Fibroblast of lung (primary cell): ENCODE results near the gene SCFD2. TPM values are rescaled to one million over a fixed set of nuclear protein-coding genes. Genes with fewer than 3 reads are reported as not detected.

Source experiments
- DNase-seq, 2 donors: peaks; one replicate each; pipeline versions ENCODE4 v3.0.0 to v3.0.0-alpha.2; 2010; ENCODE audit warnings: low read depth in 2 of 2
- H2AFZ ChIP-seq: 2 replicates; pipeline ENCODE4 v1.5.1; 2012; ENCODE audit warnings: low read length, control low read depth, inconsistent platforms
- H3K27ac ChIP-seq: 2 replicates; pipeline ENCODE4 v1.5.1; 2011; ENCODE audit warnings: low read length, control low read depth; ENCODE audit not compliant: insufficient read depth
- H3K27me3 ChIP-seq: 2 replicates; pipeline ENCODE4 v1.5.1; 2011; ENCODE audit warnings: mild to moderate bottlenecking, low read length; ENCODE audit not compliant: control insufficient read depth, insufficient read depth
- H3K36me3 ChIP-seq: 2 replicates; pipeline ENCODE4 v1.5.1; 2011; ENCODE audit warnings: low read length; ENCODE audit not compliant: control insufficient read depth, insufficient read depth
- H3K4me1 ChIP-seq: 2 replicates; pipeline ENCODE4 v1.5.1; 2011; ENCODE audit warnings: low read length; ENCODE audit not compliant: control insufficient read depth, insufficient read depth; ENCODE audit errors: extremely low read depth
- H3K4me2 ChIP-seq: 2 replicates; pipeline ENCODE4 v1.5.1; 2011; ENCODE audit warnings: low read length, control low read depth; ENCODE audit not compliant: insufficient read depth; ENCODE audit errors: extremely low read depth
- H3K4me3 ChIP-seq, 4 experiments: fragments of 200-600 bp in 1 of 4; sonication (generic) in 1 of 4; replicated peaks in 1 of 4; 2 replicates each; pipeline ENCODE4 v1.5.1; 2011 to 2016; ENCODE audit warnings: low read length in 4 of 4, low read depth in 3 of 4, mild to moderate bottlenecking in 3 of 4, control low read depth in 2 of 4, inconsistent platforms in 1 of 4, mixed read lengths in 1 of 4; ENCODE audit not compliant: insufficient read depth in 1 of 4; ENCODE audit errors: control extremely low read depth in 1 of 4
- H3K79me2 ChIP-seq: 2 replicates; pipeline ENCODE4 v1.5.1; 2012; ENCODE audit warnings: mild to moderate bottlenecking, low read length, inconsistent platforms; ENCODE audit not compliant: control insufficient read depth, insufficient read depth
- H3K9ac ChIP-seq: 2 replicates; pipeline ENCODE4 v1.5.1; 2011; ENCODE audit warnings: mild to moderate bottlenecking, low read length, control low read depth; ENCODE audit not compliant: insufficient read depth
- H3K9me3 ChIP-seq: 2 replicates; pipeline ENCODE4 v1.5.1; 2012; ENCODE audit warnings: low read depth, low read length; ENCODE audit not compliant: control insufficient read depth, insufficient read depth
- H4K20me1 ChIP-seq: 2 replicates; pipeline ENCODE4 v1.5.1; 2011; ENCODE audit warnings: low read length; ENCODE audit not compliant: control insufficient read depth, insufficient read depth; ENCODE audit errors: extremely low read depth
- CTCF ChIP-seq, 2 donors: IDR thresholded peaks in 1 of 2; conservative IDR thresholded peaks in 1 of 2; 1 replicate in 1 of 2; 2 replicates in 1 of 2; pipeline ENCODE4 v1.5.1; 2011 to 2012; ENCODE audit warnings: low read length in 2 of 2, control low read depth in 1 of 2, inconsistent platforms in 1 of 2, low read depth in 1 of 2, mild to moderate bottlenecking in 1 of 2
- EZH2 ChIP-seq: IDR thresholded peaks from 2 replicates; pipeline ENCODE4 v1.5.1; 2012; ENCODE audit warnings: low read length, control low read depth, mild to moderate bottlenecking; ENCODE audit errors: missing control alignments
- polyA plus RNA-seq, 2 donors: library from polyadenylated mRNA; depleted of rRNA in 1 of 2; stranded (reverse) in 1 of 2; unstranded in 1 of 2; fragments of >200 nt; gene quantifications; 2 replicates each; pipeline ENCODE4 v1.2.1, GENCODE V29; 2011 to 2012; ENCODE audit warnings: missing spikeins in 1 of 2
- total RNA-seq: library from RNA; depleted of rRNA; stranded (reverse); fragments of >200 nt; gene quantifications from 2 replicates; pipeline ENCODE4 v1.2.1, GENCODE V29; 2014

The SCFD2 gene
- total and polyA plus RNA-seq, 2 donors (not counting 1 experiment from before 2014, with no cell fraction given) = 16.2 to 23.1 TPM

GRCh38 chr4:53152467-53152866 is 213.4 kb downstream of the SCFD2 start:
- Histone ChIP-seq H3K4me3 (no peak overlapping the region), H3K4me1 (peaks cover 2% of the 10 kb centered on the region), H3K79me2 (no peaks in the 10 kb centered on the region), H2AFZ (no peak overlapping the region), H4K20me1 (no peaks in the 10 kb centered on the region), H3K9me3 (no peaks in the 10 kb centered on the region), H3K27ac (no peak overlapping the region), H3K4me2 (no peak overlapping the region), H3K27me3 (no peaks in the 10 kb centered on the region), H3K9ac (no peak overlapping the region), H3K36me3 (no peaks in the 10 kb centered on the region)
- DNase-seq = no peak
- no peak for TF ChIP-seq EZH2
- TF ChIP-seq CTCF (conservative IDR thresholded peaks at IDR 0.05 in 1 of 2, IDR thresholded peaks at IDR 0.05 in 1 of 2; ENCODE audit: low read depth in 1 of 2, low read length in 2 of 2) = no peak

- Histone ChIP-seq H3K4me1 (peaks cover 2% of the 10 kb centered on the region), H3K9me3 (no peaks in the 10 kb centered on the region), H3K9ac (no peak overlapping the region), H3K79me2 (no peaks in the 10 kb centered on the region), H3K27me3 (no peaks in the 10 kb centered on the region), H2AFZ (no peak overlapping the region), H3K36me3 (no peaks in the 10 kb centered on the region), H3K4me3 (no peak overlapping the region), H4K20me1 (no peaks in the 10 kb centered on the region), H3K27ac (no peak overlapping the region), H3K4me2 (peak overlapping the region; percentile 25)
- TF ChIP-seq CTCF (conservative IDR thresholded peaks at IDR 0.05 in 1 of 2, IDR thresholded peaks at IDR 0.05 in 1 of 2; ENCODE audit: low read depth in 1 of 2, low read length in 2 of 2) (no peak), EZH2 (no peak)
- DNase-seq = no peak
Observed at GRCh38 chr4:53151489-53151788, 214.4 kb downstream of the SCFD2 start.

GRCh38 chr4:53150631-53151488 is 215.0 kb downstream of the SCFD2 start:
- H4K20me1 ChIP-seq = no peaks in the 10 kb centered on the region
- H3K4me3 ChIP-seq = no peak overlapping the region
- H3K9ac ChIP-seq = no peak overlapping the region
- H3K27ac ChIP-seq = no peak overlapping the region
- no peak overlapping the region for H3K4me2 ChIP-seq
- no peaks in the 10 kb centered on the region for H3K79me2 ChIP-seq
- no peaks in the 10 kb centered on the region for H3K27me3 ChIP-seq
- DNase-seq = peak; percentile 11 to 44
- no peak overlapping the region for H2AFZ ChIP-seq
- no peak for TF ChIP-seq EZH2
- TF ChIP-seq CTCF (conservative IDR thresholded peaks at IDR 0.05 in 1 of 2, IDR thresholded peaks at IDR 0.05 in 1 of 2; ENCODE audit: low read depth in 1 of 2, low read length in 2 of 2) = no peak
- peaks cover 2% of the 10 kb centered on the region for H3K4me1 ChIP-seq
- no peaks in the 10 kb centered on the region for H3K9me3 ChIP-seq
- no peaks in the 10 kb centered on the region for H3K36me3 ChIP-seq
